IMR-90 (cell line): Measurements from ENCODE around the gene H2BW1. TPM values are rescaled to one million over a fixed set of nuclear protein-coding genes. Genes with fewer than 3 reads are reported as not detected.

Experiments
- ATAC-seq: fragments of 200-7000 bp; cut with Tn5 transposase; 2 replicates; pipeline ENCODE4 v1.9.1; 2020; ENCODE audit warnings: low read depth, mild to moderate bottlenecking, moderate library complexity
- BruUV-seq: library from RNA; stranded (reverse); fragments of 400-500 nt; replicated peaks from 2 replicates; lab custom pipeline; 2021; lab: Mats Ljungman, UMichigan
- CTCF ChIA-PET: fragments of 300-600 bp; formaldehyde crosslinking; extraction: SDS; loops from one replicate; lab custom pipeline; 2021; ENCODE audit warnings: antibody characterized with exemption; lab: Yijun Ruan, JAX
- POLR2A ChIA-PET: fragments of 300-600 bp; sonication (Branson Sonifier 250); formaldehyde crosslinking; loops from one replicate; lab custom pipeline; 2022; ENCODE audit warnings: antibody characterized with exemption; ENCODE audit not compliant: unreplicated experiment; lab: Charles Lee
- DNase-seq: peaks from one replicate; pipeline ENCODE4 v3.0.0; 2013
- H2AFZ ChIP-seq: replicated peaks from 2 replicates; pipeline ENCODE3; 2013; ENCODE audit warnings: low read length, mild to moderate bottlenecking; ENCODE audit not compliant: poor library complexity
- H2AK5ac ChIP-seq: 2 replicates; pipeline ENCODE4 v1.6.1; 2013; ENCODE audit warnings: low read depth, low read length, inconsistent platforms
- H2AK9ac ChIP-seq: replicated peaks from 2 replicates; pipeline ENCODE3; 2013; ENCODE audit warnings: mild to moderate bottlenecking, low read depth, low read length, moderate library complexity; ENCODE audit not compliant: poor library complexity
- H2BK120ac ChIP-seq: 2 replicates; pipeline ENCODE4 v1.6.1; 2013; ENCODE audit warnings: low read depth, low read length, inconsistent platforms
- H2BK15ac ChIP-seq: 3 replicates; pipeline ENCODE4 v1.6.1; 2013; ENCODE audit warnings: low read depth, low read length, inconsistent platforms
- H2BK20ac ChIP-seq: 2 replicates; pipeline ENCODE4 v1.6.1; 2013; ENCODE audit warnings: low read depth, mild to moderate bottlenecking, inconsistent platforms, low read length, moderate library complexity
- H2BK5ac ChIP-seq: 2 replicates; pipeline ENCODE4 v1.6.1; 2013; ENCODE audit warnings: mild to moderate bottlenecking, low read depth, low read length, inconsistent platforms; ENCODE audit not compliant: poor library complexity, severe bottlenecking
- H3K14ac ChIP-seq: replicated peaks from 2 replicates; pipeline ENCODE4 v1.6.1; 2013; ENCODE audit warnings: low read depth, low read length, inconsistent platforms
- H3K18ac ChIP-seq: 2 replicates; pipeline ENCODE4 v1.6.1; 2013; ENCODE audit warnings: low read depth, low read length, control low read depth
- H3K23ac ChIP-seq: 2 replicates; pipeline ENCODE4 v1.6.1; 2013; ENCODE audit warnings: low read depth, low read length, inconsistent platforms
- H3K27ac ChIP-seq: 2 replicates; pipeline ENCODE4 v1.5.1; 2013; ENCODE audit warnings: mild to moderate bottlenecking, control low read depth, low read length; ENCODE audit not compliant: insufficient read depth
- H3K27me3 ChIP-seq: 2 replicates; pipeline ENCODE4 v1.6.1; 2013; ENCODE audit warnings: low read length; ENCODE audit not compliant: control insufficient read depth, insufficient read depth
- H3K36me3 ChIP-seq: 2 replicates; pipeline ENCODE4 v1.6.1; 2013; ENCODE audit warnings: low read length, mixed read lengths; ENCODE audit not compliant: control insufficient read depth, insufficient read depth
- H3K4ac ChIP-seq: 2 replicates; pipeline ENCODE4 v1.6.1; 2013; ENCODE audit warnings: low read depth, low read length, inconsistent platforms
- H3K4me1 ChIP-seq: 2 replicates; pipeline ENCODE4 v1.6.1; 2013; ENCODE audit warnings: low read length, mixed read lengths; ENCODE audit not compliant: control insufficient read depth, insufficient read depth
- H3K4me2 ChIP-seq: 2 replicates; pipeline ENCODE4 v1.6.1; 2013; ENCODE audit warnings: low read depth, mild to moderate bottlenecking, control low read depth, low read length, moderate library complexity
- H3K4me3 ChIP-seq: 2 replicates; pipeline ENCODE4 v1.5.1; 2013; ENCODE audit warnings: low read depth, mild to moderate bottlenecking, control low read depth, low read length, moderate library complexity; ENCODE audit not compliant: insufficient read depth
- H3K56ac ChIP-seq: 2 replicates; pipeline ENCODE4 v1.6.1; 2013; ENCODE audit warnings: low read length, inconsistent platforms; ENCODE audit not compliant: insufficient read depth; ENCODE audit errors: extremely low read depth
- H3K79me1 ChIP-seq, 2 experiments: 2 replicates each; pipeline ENCODE4 v1.6.1; 2013; ENCODE audit warnings: low read length in 2 of 2, inconsistent platforms in 1 of 2, low read depth in 1 of 2
- H3K9ac ChIP-seq: 2 replicates; pipeline ENCODE4 v1.6.1; 2013; ENCODE audit warnings: low read depth, low read length, control low read depth
- H3K9me1 ChIP-seq: 2 replicates; pipeline ENCODE4 v1.6.1; 2013; ENCODE audit warnings: low read length, inconsistent platforms; ENCODE audit not compliant: insufficient read depth
- H3K9me3 ChIP-seq: 2 replicates; pipeline ENCODE4 v1.6.1; 2013; ENCODE audit warnings: low read length; ENCODE audit not compliant: control insufficient read depth, insufficient read depth
- H4K20me1 ChIP-seq: 2 replicates; pipeline ENCODE4 v1.6.1; 2013; ENCODE audit warnings: low read length, inconsistent platforms; ENCODE audit not compliant: insufficient read depth
- H4K5ac ChIP-seq: 2 replicates; pipeline ENCODE4 v1.6.1; 2013; ENCODE audit warnings: mild to moderate bottlenecking, low read depth, low read length, control low read depth
- H4K8ac ChIP-seq, 2 experiments: 2 replicates each; pipeline ENCODE4 v1.6.1; 2013; ENCODE audit warnings: low read depth in 2 of 2, low read length in 2 of 2, control low read depth in 1 of 2, inconsistent platforms in 1 of 2
- H4K91ac ChIP-seq: 2 replicates; pipeline ENCODE4 v1.6.1; 2013; ENCODE audit warnings: low read depth, low read length, inconsistent platforms; ENCODE audit not compliant: insufficient read depth
- CEBPB ChIP-seq: IDR thresholded peaks from 2 replicates; pipeline ENCODE4 v1.6.1; 2012; ENCODE audit warnings: low read depth, low read length, improper control_type of control experiment
- CTCF ChIP-seq: conservative IDR thresholded peaks from 2 replicates; pipeline ENCODE4 v1.5.1; 2012; ENCODE audit warnings: mild to moderate bottlenecking, low read depth, low read length, improper control_type of control experiment
- SMC3 ChIP-seq: fragments of 150-350 bp; IDR thresholded peaks from 2 replicates; pipeline ENCODE4 v1.6.1; 2016; ENCODE audit warnings: low read depth, mild to moderate bottlenecking, antibody characterized with exemption, low read length, moderate library complexity
- USF2 ChIP-seq: fragments of 150-350 bp; IDR thresholded peaks from 2 replicates; pipeline ENCODE4 v1.6.1; 2017; ENCODE audit warnings: mild to moderate bottlenecking, antibody characterized with exemption, low read length, low read depth
- WGBS, 2 experiments: methylation state at CpG; one replicate each; pipeline versions ENCODE4 v1.1.5 to v1.1.7; 2013; ENCODE audit warnings: missing lambda C conversion rate in 2 of 2; ENCODE audit not compliant: insufficient read length in 1 of 2; ENCODE audit errors: extremely low coverage in 2 of 2; 5-methylcytosine and 5-hydroxymethylcytosine counted together
- dilution Hi-C: fragments of 300-500 bp; cut with HindIII; formaldehyde crosslinking; loops from one replicate; pipeline ENCODE4 v1.14.3; 2018; ENCODE audit warnings: low sequenced_read_pairs; ENCODE audit not compliant: unreplicated experiment
- in situ Hi-C: fragments of 300-500 bp; cut with MboI; formaldehyde crosslinking; loops from 3 replicates; pipeline ENCODE4 v1.14.3; 2019; ENCODE audit warnings: low sequenced_read_pairs, inconsistent platforms, mixed read lengths
- intact Hi-C: fragments of 100-400 bp; cut with micrococcal nuclease; formaldehyde crosslinking; loops from 2 replicates; pipeline ENCODE4 v1.10.0; 2022
- polyA plus RNA-seq, 3 experiments: library from polyadenylated mRNA; depleted of rRNA; stranded (reverse); fragments of >200 nt; gene quantifications; 2 replicates each; pipeline ENCODE4 v1.2.3, GENCODE V29; 2012; ENCODE audit warnings: low replicate concordance in 1 of 3
- total RNA-seq: library from RNA; depleted of rRNA; stranded (reverse); fragments of >200 nt; gene quantifications from 2 replicates; pipeline ENCODE4 v1.2.3, GENCODE V29; 2012

The H2BW1 gene
- total and polyA plus RNA-seq, 2 of the 4 experiments (the other 2 are of a cell fraction) = not detected

GRCh38 chrX:104039689-104040505 is 26.4 kb upstream of the H2BW1 start, which contains the start of gene H2BW2:
Gene H2BW2 (plus strand): TSS chrX:104039956. CDS start chrX:104039995, 39 bp downstream.
- Histone ChIP-seq H3K36me3 (no peaks in the 10 kb centered on the region), H2BK120ac (no peak within 1 kb of the TSS), H2BK5ac (no peak within 1 kb of the TSS), H3K14ac (no peak within 1 kb of the TSS), H4K5ac (no peak within 1 kb of the TSS), H3K27me3 (peaks cover 4% of the 10 kb centered on the region), H3K9ac (no peak within 1 kb of the TSS), H3K27ac (no peak within 1 kb of the TSS), H3K9me3 (no peaks in the 10 kb centered on the region), H3K4me2 (no peak within 1 kb of the TSS), H2BK15ac (no peak within 1 kb of the TSS), H3K18ac (no peak within 1 kb of the TSS), H4K20me1 (no peaks in the 10 kb centered on the region), H2AK9ac (no peak within 1 kb of the TSS), H2AK5ac (no peak within 1 kb of the TSS), H3K56ac (no peak within 1 kb of the TSS), H3K9me1 (no peaks in the 10 kb centered on the region), H2AFZ (no peak within 1 kb of the TSS), H3K4ac (no peak within 1 kb of the TSS), H3K4me1 (no peaks in the 10 kb centered on the region), H4K91ac (no peak within 1 kb of the TSS), H2BK20ac (no peak within 1 kb of the TSS), H4K8ac (no peak within 1 kb of the TSS), H3K4me3 (no peak within 1 kb of the TSS), H3K79me1 (no peaks in the 10 kb centered on the region), H3K23ac (no peak within 1 kb of the TSS)
- BruUV-seq = no TSS peak
- ChIA-PET CTCF (no interaction called here), POLR2A (no interaction called here)
- dilution Hi-C loops (no loop called here), in situ Hi-C loops (no loop called here), intact Hi-C loops (no loop called here)
- 77% methylated on average over 20 of the region's 39 CpGs; no CpG with 5 or more reads in 1 of the 2 experiments for WGBS, 2 experiments
- ATAC-seq (no peak), DNase-seq (no peak)
- no peak for TF ChIP-seq CEBPB
- TF ChIP-seq USF2 = no peak
- no peak for TF ChIP-seq SMC3
- no peak for TF ChIP-seq CTCF
